HG02943 (cell line): ENCODE data around the gene DCLRE1B.

Experiments
- ATAC-seq: cut with Tn5 transposase; IDR thresholded peaks from one replicate; pipeline ENCODE4 v1.9.1; 2021; ENCODE audit warnings: mild to moderate bottlenecking, low read depth, moderate library complexity; ENCODE audit not compliant: unreplicated experiment

The DCLRE1B gene

DNA sequence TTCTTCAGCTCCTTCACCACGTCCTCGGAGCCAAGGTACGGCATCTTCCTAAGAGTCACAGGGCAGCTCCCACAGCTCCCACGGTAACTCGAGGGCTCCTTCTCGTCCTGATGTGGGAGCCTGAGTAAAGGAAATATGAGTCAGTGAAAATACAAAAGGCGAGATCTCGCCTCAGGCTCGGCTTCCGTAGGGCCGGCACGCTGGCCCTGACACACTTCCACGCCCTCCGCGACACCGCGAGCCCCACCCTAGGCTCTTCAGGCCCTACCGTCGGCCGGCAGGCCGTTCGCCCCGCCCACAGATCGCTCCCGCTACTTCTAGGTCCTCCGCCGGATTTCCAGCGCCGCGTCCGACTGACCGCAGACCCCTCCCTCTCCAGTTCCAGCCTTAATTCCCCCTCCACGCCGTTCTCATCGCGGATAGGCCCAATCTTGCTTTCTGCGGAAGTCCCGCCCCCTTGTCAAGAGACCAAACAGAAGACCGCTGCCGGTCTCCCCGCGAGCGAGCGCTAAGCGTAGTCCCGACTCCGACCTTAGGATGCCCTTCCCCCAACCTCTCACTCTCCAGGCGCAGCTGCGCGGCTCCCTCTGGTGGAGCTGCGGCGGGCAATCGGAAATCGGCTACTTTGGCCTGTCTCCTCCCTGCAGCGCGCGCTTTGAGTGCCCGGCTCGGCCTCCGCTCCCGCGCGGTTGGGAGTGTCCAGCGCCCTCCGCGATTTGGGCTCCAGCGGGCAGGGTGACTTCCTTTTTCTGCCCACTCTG, at the start of gene DCLRE1B, which contains the start of gene AP4B1:
DCLRE1B (plus strand) TSS at position 653 of the 761 bp plus-strand sequence. CDS start 261 bp downstream, outside the sequence.
AP4B1 (minus strand) TSS at position 126 of the 761 bp plus-strand sequence; CDS start at position 44, 82 bp downstream.
- ATAC-seq = peak; percentile 91

DNA sequence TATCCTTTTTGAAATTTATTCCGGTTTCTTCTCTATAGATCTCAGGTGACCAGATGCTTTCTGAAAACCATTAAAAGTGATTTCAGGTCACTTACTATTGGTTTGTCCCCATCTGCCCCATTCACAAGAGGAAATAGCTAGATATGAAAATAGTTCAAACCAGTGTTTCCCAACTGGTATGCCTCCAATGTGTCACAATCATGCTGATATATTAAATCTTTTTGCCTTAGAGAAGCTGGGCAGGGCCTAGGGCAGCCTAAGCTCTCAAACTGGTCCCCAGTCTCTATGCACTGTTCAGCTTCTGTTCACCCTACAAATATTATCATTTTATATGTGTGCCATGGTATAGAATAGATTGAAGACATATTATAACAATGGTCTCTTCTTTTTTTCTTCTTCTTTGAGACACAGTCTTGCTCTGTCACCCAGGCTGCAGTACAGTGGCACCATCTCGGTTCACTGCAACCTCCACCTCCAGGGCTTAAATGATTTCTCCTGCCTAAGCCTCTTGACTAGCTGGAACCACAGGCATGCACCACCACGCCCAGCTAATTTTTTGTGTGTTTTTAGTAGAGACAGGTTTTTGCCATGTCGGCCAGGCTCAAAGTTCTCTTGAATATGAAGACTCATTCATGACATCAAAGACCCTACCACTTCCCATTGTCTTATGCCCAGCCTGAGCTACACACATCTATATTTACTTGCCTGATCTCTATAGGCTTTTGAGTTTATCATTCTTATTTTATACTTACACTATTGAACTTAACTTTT, 49.3 kb upstream of the DCLRE1B start:
- no peak for ATAC-seq

DNA sequence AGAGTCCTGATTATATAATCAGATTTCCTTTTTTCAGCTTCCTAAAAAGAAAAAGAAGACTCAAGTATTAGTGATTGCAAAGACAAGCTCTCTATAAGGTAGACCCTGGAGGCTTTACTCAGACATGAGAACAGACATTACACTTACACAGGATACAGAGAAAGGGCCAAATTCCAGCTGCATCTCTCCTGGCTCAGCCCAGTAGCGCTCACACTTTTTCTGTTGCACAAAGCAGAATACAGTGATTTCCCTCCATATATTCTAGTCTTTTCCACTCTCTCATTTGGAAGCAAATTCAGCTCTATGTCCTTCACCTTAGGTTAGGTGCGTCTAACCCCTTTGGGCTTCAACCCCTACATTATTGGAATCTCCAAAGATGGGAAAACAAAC, 48.7 kb upstream of the DCLRE1B start:
- ATAC-seq = no peak

GRCh38 chr1:113857776-113858175, 47.4 kb upstream of the DCLRE1B start:
- ATAC-seq = no peak

- no peak for ATAC-seq
Measured at GRCh38 chr1:113858418-113858817, 46.7 kb upstream of the DCLRE1B start.

DNA sequence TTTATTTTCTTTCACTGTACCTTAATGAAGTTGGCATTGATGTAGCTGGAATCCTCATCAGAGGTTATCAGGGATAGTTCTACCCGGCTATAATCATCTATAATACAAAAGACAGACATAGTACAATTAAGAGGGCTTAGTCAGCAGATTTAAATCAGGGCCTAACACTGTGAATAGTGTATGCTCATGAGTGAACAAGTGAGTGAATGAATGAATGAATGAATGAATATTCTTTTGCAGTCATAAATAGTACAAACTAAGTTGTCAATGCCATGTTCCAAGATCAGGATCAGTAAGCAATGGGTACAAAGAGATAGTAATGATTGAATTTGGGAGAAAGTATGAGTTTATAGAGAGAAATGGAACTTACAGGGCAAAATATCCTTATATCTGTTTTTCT, 46.1 kb upstream of the DCLRE1B start:
- ATAC-seq = no peak

DNA sequence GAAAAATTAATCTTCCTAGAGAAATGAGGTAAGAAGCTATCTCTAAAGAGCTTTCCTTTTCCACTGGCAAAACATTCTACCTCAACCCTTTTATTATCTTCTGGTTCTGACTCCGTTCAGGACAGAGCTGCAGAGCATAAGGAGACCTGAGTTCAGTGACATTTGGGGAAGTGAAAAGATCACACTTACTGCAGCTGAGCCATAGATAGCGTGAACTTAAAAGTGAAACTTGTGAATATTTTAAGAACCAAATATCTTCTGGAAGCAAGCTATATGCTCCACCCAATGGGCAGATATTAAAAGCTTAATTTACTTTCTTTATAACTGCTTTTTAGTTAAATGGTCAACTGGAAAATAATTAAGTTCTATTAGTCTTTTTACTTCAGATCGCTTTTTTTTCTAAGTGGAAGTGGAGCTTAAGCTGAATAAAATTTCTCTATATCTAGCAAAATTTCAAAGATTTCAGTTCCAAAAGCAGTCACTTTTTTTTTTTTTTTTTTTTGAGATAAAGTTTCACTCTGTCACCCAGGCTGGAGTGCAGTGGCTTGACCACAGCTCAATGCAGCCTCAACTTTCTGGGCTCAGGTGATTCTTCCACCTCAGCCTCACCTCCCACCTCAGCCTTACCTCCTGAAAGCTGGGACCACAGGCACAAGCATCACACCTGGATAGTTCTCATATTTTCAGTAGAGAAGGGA, 45.5 kb upstream of the DCLRE1B start:
- ATAC-seq = peak; percentile 83

DNA sequence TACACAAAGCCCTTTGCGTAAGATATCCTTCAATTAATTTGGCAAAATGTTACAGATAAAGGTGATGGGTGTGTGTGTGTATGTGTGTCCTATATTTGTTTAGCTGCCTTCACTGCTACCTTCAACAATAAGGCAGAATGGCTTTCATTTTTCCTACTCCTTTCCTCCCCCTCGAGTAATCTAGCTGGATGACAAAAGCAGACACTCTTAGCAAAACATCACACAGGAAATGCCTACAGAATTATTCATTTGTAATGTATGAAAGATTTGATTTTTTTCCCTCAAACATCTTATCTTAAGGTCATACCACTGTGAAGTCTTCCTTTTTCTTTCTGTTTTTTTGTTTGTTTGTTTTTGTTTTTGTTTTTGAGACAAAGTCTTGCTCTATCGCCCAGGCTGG, 44.2 kb upstream of the DCLRE1B start:
- no peak for ATAC-seq

- no peak for ATAC-seq
Measured at GRCh38 chr1:113861641-113862040, 43.5 kb upstream of the DCLRE1B start.

DNA sequence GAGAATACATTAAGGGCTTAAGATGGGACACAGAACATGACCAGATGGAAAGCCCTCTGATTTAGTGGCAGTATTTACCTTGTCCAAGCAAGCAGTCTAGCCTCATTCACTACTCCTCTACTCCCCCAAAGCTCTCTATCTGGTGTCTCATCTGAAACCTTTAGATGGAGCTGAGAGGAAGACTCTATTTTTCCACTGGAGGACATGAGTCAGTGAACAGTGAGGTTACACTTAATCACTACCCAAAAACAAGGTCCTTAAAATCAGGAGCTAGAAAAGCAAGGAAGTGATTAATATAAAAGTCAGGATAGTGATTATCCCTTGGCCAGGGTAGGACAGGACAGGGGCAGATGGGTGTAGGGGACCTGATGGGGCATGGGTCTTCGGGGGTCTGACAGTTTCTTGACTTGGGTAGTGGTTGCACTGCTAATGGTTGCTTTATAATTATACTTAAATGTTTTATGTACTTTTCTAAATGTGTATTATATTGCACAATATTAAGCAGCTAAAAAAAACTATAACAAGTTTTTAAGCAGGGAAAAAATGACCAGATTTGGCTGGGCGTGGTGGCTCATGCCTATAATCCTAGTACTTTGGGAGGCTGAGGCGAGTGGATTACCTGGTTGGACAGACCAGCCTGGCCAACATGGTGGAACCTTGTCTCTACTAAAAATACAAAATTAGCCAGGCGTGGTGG, 36.6 kb upstream of the DCLRE1B start:
- ATAC-seq = no peak

DNA sequence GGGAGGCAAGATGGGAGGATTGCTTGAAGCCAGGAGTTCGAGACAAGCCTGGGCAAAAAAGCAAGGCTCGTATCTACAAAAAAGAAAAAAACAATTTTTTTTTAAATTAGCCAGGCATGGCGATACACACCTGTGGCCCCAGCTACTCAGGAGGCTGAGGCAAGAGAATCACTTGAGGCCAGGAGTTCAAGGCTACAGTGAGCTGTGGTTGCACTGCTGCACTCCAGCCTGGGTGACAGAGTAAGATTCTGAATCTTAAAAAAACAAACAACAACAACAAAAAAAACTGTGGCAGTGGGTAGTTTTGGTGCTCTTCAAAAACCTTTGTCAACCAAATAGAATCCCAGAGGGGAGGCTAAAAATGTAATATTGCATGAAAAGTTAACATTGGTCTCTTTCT, 34.3 kb upstream of the DCLRE1B start:
- ATAC-seq = no peak

DNA sequence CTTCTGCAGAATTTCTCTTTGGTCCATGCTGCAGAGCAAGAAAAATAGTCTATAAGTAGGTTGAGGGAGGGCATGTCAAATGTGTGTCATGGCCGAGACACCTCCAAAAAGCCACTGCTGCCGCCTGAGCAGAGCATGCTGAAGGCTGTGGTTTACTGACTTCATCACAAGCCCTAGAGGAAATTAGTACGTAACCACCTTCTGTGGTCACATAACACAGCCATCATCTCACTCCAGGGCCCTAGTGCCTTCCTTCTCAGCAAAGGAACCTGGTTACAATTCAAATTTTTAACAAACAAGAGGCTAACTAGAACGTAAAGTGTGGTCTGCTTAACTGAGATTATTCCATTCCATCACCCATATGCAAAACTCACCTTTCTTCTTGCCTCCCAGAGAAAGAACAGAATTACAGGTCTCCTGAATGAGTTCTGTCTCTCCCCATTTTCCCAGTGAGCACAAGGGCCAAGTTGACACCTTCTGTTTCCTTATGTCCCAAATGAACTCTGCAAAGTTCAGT, 33.5 kb upstream of the DCLRE1B start, which contains the start of gene PTPN22:
PTPN22 (minus strand) TSS at position 116 of the 517 bp plus-strand sequence.
- ATAC-seq = peak; percentile 81

DNA sequence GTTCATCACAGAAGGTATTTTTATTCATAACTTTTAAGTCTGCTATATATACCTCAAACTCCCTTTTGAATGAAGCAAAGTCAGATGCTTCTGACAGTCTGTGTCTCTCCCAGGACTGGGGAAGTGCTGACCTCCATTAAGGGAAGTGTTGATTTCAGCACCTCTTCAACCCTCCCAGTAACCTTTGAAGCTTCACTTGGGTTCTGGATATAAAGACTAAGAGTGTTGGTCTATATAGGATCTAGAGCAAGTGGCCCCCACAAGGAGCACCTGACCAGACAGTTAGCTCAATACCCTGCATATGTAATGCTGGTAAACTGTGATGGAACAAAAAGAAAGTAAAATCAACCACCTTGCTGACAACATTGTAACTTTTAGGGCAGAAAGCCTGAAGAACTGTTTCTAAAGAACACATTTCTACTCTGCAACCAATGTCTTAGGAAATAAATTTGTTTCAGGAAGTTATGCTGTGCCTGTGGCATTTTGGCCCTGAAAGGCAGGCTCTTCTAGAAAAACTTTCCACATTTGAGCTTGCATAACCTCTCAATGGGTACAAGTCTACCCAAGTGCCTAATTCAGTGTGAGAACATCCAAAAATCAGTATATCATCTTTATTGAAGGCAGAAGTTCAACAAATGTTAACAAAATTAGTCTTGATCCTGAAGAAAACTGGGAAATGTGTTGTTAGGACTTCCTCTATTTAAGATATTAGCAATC, 32.7 kb upstream of the DCLRE1B start:
- ATAC-seq = no peak

DNA sequence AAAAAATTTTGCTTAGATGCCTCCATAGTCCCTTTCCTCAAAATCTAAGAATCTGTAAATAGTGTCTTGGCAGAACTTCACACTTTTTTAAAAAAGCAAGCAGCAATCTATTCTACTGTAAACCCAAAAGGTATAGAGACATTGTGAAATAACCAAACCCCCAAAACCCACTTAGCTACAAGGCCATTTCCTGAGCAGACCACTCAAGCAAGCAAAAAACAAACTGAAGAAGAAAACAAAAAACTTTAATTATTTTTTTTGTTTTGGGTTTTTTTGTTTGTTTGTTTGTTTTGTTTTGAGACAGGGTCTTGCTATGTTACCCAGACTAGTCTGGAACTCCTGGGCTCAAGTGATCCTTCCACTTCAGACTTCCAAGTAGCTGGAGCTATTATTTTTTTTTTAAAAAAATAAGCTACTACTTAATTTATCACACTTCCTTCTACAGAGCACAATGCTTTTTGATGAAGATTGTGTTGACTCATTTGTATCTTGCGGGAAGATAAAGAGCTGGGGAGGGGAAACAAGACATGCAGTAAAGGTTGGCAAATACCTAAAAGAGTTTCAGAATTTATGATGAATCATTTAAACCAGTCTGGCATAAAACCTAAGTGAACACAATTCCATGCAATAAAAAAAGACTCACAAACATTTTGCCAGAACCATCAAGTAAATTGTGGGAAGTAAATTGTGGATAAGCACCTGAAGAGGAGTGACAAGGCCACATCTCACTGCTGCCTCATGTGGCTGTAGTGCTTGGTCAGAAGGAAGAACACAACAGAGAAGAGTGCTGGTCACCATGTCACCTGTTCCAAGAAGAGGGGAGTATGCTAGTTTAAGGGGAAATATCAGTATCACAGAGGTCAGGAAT, 30.9 kb upstream of the DCLRE1B start:
- ATAC-seq = no peak

DNA sequence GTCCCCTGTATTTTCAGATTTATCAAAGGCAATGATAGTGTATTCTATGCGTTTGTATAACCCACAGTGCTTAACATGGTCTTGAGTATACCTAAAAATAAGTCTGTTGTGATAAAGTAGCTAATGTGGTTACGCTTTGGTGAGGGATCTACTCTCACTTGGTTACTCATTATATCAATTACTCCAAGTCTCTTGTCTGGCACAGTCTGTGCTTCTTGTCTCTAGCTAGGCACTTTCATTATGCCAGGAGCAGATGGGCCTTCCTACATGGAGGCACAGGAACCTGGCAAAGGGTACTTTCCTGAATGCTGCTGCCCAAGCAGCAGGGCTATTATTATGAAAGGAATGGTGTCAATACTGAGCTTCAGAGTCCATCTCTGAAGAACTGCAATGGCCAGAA, 29.4 kb upstream of the DCLRE1B start:
- peak; percentile 48 for ATAC-seq

DNA sequence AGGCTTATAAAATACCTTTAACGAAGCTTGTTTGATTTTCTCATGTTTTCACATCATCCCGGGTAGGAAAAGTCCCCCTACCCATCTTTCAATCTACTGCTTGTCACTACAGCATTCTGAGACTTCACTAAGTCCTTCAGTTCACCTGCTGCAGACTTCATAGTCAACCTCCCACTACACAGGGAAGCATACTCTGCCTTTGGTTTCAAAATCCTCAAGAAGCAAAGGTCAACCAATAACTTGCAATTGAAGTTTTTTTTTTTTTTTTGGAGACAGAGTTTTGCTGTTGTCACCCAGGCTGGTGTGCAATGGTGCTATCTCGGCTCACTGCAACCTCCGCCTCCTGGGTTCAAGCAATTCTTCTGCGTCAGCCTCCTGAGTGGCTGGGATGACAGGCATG, 28.9 kb upstream of the DCLRE1B start:
- no peak for ATAC-seq

GRCh38 chr1:113879739-113880038, 25.4 kb upstream of the DCLRE1B start:
- ATAC-seq = no peak

- no peak for ATAC-seq
Measured at GRCh38 chr1:113881661-113882060, 23.5 kb upstream of the DCLRE1B start.
